HepG2 (cell line): Measurements from ENCODE around the gene IQSEC1. TPM values are rescaled to one million over a fixed set of nuclear protein-coding genes. Genes with fewer than 3 reads are reported as not detected.

Experiments
- ARID4A ChIP-seq: sonication (generic); formaldehyde crosslinking; IDR thresholded peaks from 2 replicates; pipeline ENCODE4 v1.5.0; 2020; ENCODE audit warnings: mild to moderate bottlenecking, missing genetic modification reagents, borderline replicate concordance
- BRD4 ChIP-seq: sonication (generic); formaldehyde crosslinking; IDR thresholded peaks from 2 replicates; pipeline ENCODE4 v1.4.0; 2020; ENCODE audit warnings: missing genetic modification reagents
- CREB1 ChIP-seq, 2 experiments: fragments of 450-650 bp in 1 of 2; IDR thresholded peaks; 2 replicates each; pipeline ENCODE4 v1.6.1; 2016 to 2017; ENCODE audit warnings: control low read depth in 1 of 2, mild to moderate bottlenecking in 1 of 2, missing compliant biosample characterization in 1 of 2, missing genetic modification characterization in 1 of 2
- DMTF1 ChIP-seq: sonication (generic); formaldehyde crosslinking; IDR thresholded peaks from 2 replicates; pipeline ENCODE4 v1.4.0; 2020; ENCODE audit warnings: mild to moderate bottlenecking, missing genetic modification reagents
- GPN1 ChIP-seq: sonication (generic); formaldehyde crosslinking; IDR thresholded peaks from 2 replicates; pipeline ENCODE4 v1.5.1; 2020; ENCODE audit warnings: missing genetic modification reagents, borderline replicate concordance
- HNRNPUL1 ChIP-seq: fragments of 200-400 bp; formaldehyde crosslinking; IDR thresholded peaks from 2 replicates; pipeline ENCODE4 v1.6.1; 2017; ENCODE audit warnings: low read depth, mild to moderate bottlenecking, low read length, moderate library complexity
- JUNB ChIP-seq: sonication (generic); formaldehyde crosslinking; IDR thresholded peaks from 2 replicates; pipeline ENCODE4 v1.8.0; 2022; ENCODE audit warnings: missing genetic modification reagents, mild to moderate bottlenecking, borderline replicate concordance
- KLF15 ChIP-seq: sonication (generic); formaldehyde crosslinking; IDR thresholded peaks from 2 replicates; pipeline ENCODE4 v1.8.1; 2023; ENCODE audit warnings: borderline replicate concordance, mild to moderate bottlenecking, inconsistent platforms, missing genetic modification reagents, mixed read lengths
- SOX13 ChIP-seq, 3 experiments: fragments of 450-650 bp in 1 of 3; sonication (generic) in 1 of 3; formaldehyde crosslinking in 1 of 3; IDR thresholded peaks in 2 of 3; conservative IDR thresholded peaks in 1 of 3; 2 replicates each; pipeline versions ENCODE4 v1.5.0 to v1.6.1; 2016 to 2020; ENCODE audit warnings: antibody characterized with exemption in 1 of 3, mild to moderate bottlenecking in 1 of 3, missing compliant biosample characterization in 1 of 3, missing genetic modification reagents in 1 of 3, moderate library complexity in 1 of 3
- XBP1 ChIP-seq: sonication (generic); formaldehyde crosslinking; IDR thresholded peaks from 2 replicates; pipeline ENCODE4 v1.5.0; 2020; ENCODE audit warnings: missing genetic modification reagents
- ZMYM3 ChIP-seq: sonication (generic); formaldehyde crosslinking; IDR thresholded peaks from 2 replicates; pipeline ENCODE4 v1.5.1; 2020; ENCODE audit warnings: mild to moderate bottlenecking, missing genetic modification reagents
- ZNF431 ChIP-seq: sonication (generic); formaldehyde crosslinking; IDR thresholded peaks from 2 replicates; pipeline ENCODE4 v1.9.0; 2022; ENCODE audit warnings: missing genetic modification reagents, low read depth, mild to moderate bottlenecking, borderline replicate concordance
- ZNF598 ChIP-seq: sonication (generic); formaldehyde crosslinking; IDR thresholded peaks from 2 replicates; pipeline ENCODE4 v1.5.1; 2020; ENCODE audit warnings: mild to moderate bottlenecking, missing genetic modification reagents, borderline replicate concordance
- polyA plus RNA-seq, 8 experiments: library from polyadenylated mRNA; depleted of rRNA in 3 of 8; stranded (reverse) in 7 of 8; unstranded in 1 of 8; fragments of >200 nt; fragmentation: Illumina TruSeq in 4 of 8; extraction: Trizol in 4 of 8; gene quantifications; 2 replicates each; pipeline versions ENCODE4 v1.2.1 to v1.2.3, GENCODE V29; 2011 to 2016; ENCODE audit warnings: low read depth in 4 of 8, missing spikeins in 1 of 8, mixed read lengths in 1 of 8; ENCODE audit not compliant: insufficient read depth in 1 of 8
- total RNA-seq, 5 experiments: library from RNA; depleted of rRNA; stranded (reverse); fragments of >200 nt; fragmentation: Illumina TruSeq; extraction: Trizol; gene quantifications; 2 replicates each; pipeline ENCODE4 v1.2.3, GENCODE V29; 2016; ENCODE audit warnings: low read depth in 1 of 5
- TF ChIP-seq, protein P1 (sequence below): sonication (generic); formaldehyde crosslinking; IDR thresholded peaks from 2 replicates; pipeline ENCODE4 v1.8.0; 2022; ENCODE audit warnings: mild to moderate bottlenecking, missing genetic modification reagents, borderline replicate concordance
- TF ChIP-seq, protein P2 (sequence below): sonication (generic); formaldehyde crosslinking; IDR thresholded peaks from 2 replicates; pipeline ENCODE4 v1.5.0; 2020; ENCODE audit warnings: mild to moderate bottlenecking, missing genetic modification reagents

Gene IQSEC1
- total and polyA plus RNA-seq, 2 of the 13 experiments (the other 11 are each of a cell fraction or from before 2014, with no cell fraction given) = 17.4 to 20.2 TPM

DNA sequence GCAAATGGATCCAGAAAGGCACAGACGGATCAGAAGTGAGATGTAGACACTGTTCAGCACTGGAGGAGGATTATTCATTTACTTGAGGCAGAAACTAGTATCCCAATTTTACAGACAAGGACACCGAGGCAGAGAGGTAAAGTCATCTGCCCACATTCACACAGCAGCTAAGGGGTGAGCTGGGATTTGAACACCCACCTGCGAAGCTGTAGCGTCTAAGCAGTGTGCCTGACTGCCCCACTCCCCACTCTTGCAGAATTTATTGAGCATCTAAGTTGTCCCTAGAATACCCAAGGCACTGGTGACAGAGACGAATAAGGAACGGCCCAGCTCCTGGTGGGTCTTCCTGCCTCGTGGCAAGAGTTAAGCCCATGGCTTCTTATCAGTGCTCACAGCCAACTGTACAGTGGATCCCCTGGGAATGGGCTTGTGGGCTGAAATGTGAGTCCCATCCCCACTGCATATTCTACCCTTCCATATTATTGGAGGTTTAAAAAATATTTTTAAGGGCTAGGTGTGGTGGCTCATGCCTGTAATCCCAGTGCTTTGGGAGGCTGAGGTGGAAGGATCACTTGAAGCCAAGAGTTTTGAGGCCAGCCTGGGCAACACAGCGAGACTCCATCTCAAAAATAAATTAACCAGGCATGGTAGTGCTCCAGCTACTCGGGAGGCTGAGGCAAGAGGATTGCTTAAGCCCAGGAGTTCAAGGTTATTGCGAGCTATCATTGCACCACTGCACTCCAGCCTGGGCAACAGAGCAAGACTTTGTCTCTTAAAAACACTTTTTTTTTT is 77.6 kb downstream of the IQSEC1 start (continued):
- TF ChIP-seq, protein P1, sequence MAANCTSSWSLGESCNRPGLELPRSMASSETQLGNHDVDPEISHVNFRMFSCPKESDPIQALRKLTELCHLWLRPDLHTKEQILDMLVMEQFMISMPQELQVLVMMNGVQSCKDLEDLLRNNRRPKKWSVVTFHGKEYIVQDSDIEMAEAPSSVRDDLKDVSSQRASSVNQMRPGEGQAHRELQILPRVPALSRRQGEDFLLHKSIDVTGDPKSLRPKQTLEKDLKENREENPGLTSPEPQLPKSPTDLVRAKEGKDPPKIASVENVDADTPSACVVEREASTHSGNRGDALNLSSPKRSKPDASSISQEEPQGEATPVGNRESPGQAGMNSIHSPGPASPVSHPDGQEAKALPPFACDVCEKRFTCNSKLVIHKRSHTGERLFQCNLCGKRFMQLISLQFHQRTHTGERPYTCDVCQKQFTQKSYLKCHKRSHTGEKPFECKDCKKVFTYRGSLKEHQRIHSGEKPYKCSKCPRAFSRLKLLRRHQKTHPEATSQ (CRISPR knock-in tag) = no peak
- TF ChIP-seq ZNF431 (no peak), XBP1 (no peak), KLF15 (no peak), ZMYM3 (peak; percentile 62; the same call in 1 of the 2 replicates), SOX13 (IDR thresholded peaks at IDR 0.05) (no peak), SOX13 (CRISPR knock-in tag; conservative IDR thresholded peaks at IDR 0.05 in 1 of 2, IDR thresholded peaks at IDR 0.05 in 1 of 2) (peak in 1 of 2 experiments; percentile 45; a peak in 2 of 4 replicates), GPN1 (CRISPR knock-in tag) (no peak), HNRNPUL1 (no peak), ARID4A (no peak), DMTF1 (CRISPR knock-in tag) (no peak), CREB1 (IDR thresholded peaks at IDR 0.05) (no peak), CREB1 (CRISPR knock-in tag; IDR thresholded peaks at IDR 0.05) (no peak), ZNF598 (CRISPR knock-in tag) (no peak), JUNB (CRISPR knock-in tag) (no peak), BRD4 (CRISPR knock-in tag) (no peak)
- TF ChIP-seq, protein P2, sequence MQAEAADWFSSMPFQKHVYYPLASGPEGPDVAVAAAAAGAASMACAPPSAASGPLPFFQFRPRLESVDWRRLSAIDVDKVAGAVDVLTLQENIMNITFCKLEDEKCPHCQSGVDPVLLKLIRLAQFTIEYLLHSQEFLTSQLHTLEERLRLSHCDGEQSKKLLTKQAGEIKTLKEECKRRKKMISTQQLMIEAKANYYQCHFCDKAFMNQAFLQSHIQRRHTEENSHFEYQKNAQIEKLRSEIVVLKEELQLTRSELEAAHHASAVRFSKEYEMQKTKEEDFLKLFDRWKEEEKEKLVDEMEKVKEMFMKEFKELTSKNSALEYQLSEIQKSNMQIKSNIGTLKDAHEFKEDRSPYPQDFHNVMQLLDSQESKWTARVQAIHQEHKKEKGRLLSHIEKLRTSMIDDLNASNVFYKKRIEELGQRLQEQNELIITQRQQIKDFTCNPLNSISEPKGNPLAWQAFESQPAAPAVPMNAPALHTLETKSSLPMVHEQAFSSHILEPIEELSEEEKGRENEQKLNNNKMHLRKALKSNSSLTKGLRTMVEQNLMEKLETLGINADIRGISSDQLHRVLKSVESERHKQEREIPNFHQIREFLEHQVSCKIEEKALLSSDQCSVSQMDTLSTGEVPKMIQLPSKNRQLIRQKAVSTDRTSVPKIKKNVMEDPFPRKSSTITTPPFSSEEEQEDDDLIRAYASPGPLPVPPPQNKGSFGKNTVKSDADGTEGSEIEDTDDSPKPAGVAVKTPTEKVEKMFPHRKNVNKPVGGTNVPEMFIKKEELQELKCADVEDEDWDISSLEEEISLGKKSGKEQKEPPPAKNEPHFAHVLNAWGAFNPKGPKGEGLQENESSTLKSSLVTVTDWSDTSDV = no peak
